ENCODE measurements around the gene EXOSC9. TPM values are rescaled to one million over a fixed set of nuclear protein-coding genes. Genes with fewer than 3 reads are reported as not detected.

The EXOSC9 gene
- total and polyA plus RNA-seq, 2 of the 8 experiments (the other 6 are each of a cell fraction or from before 2014, with no cell fraction given) = 33.2 to 54.9 TPM

DNA sequence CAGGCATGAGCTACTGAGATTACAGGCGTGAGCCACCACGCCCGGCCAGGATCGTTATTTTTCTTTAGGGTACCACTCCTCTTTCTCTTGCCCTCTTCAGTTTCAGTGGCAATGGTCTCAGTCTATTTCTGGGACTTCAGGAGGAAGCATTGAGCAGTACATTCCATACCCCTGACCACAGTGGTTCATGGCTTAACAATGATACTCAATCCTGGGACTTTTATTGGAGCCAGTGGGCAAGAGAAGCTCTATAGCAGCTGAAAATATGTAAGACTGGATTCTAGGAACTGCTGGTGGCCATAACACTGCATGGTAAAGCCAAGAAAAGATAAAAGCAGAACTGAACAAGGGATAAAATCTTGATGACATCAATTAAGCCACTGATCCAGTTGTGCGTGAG, 28.4 kb downstream of the EXOSC9 start:
- Histone ChIP-seq H3K23ac (ENCODE audit: insufficient read length) (no peak overlapping the region), H3K56ac (replicated peaks; ENCODE audit: insufficient read length, low read depth, low read length) (no peak overlapping the region), H3K36me3 (ENCODE audit: control insufficient read depth in 2 of 4, insufficient read depth in 4 of 4, low read length in 3 of 4) (peaks cover 0 to 5% (median 2%) of the 10 kb centered on the region in 4 experiments; a peak in 2 of 8 replicates), H3K23me2 (ENCODE audit: low read depth, low read length) (no peaks in the 10 kb centered on the region), H3K9ac (replicated peaks in 1 of 4; ENCODE audit: extremely low read depth in 1 of 4, low read depth in 3 of 4, low read length in 3 of 4) (no peak overlapping the region), H3K9me3 (ENCODE audit: insufficient read depth in 2 of 2, low read depth in 1 of 2, low read length in 1 of 2) (no peaks in the 10 kb centered on the region), H3K4me3 (ENCODE audit: extremely low read depth in 1 of 4, insufficient read depth in 2 of 4, low read depth in 3 of 4, low read length in 4 of 4) (no peak overlapping the region), H2BK120ac (replicated peaks; ENCODE audit: low read depth, low read length) (no peak overlapping the region), H3K4me2 (ENCODE audit: insufficient read depth in 1 of 2, low read depth in 2 of 2, low read length in 2 of 2) (no peak overlapping the region), H3K4me1 (replicated peaks in 1 of 4; ENCODE audit: control insufficient read depth in 3 of 4, insufficient read depth in 4 of 4, low read length in 3 of 4) (no peaks in the 10 kb centered on the region), H3K27me3 (replicated peaks in 1 of 4; ENCODE audit: control insufficient read depth in 3 of 4, extremely low read depth in 1 of 4, insufficient read depth in 3 of 4, low read length in 3 of 4) (no peaks in the 10 kb centered on the region), H3K79me1 (ENCODE audit: low read depth, low read length) (no peaks in the 10 kb centered on the region), H4K8ac (ENCODE audit: extremely low read depth, insufficient read depth, low read length) (no peak overlapping the region), H3K18ac (ENCODE audit: extremely low read depth, low read length) (no peak overlapping the region), H4K5ac (ENCODE audit: insufficient read length, low read depth, low read length) (no peak overlapping the region), H2BK20ac (ENCODE audit: low read length) (no peak overlapping the region), H4K91ac (replicated peaks; ENCODE audit: insufficient read length, low read length) (no peak overlapping the region), H4K20me1 (replicated peaks in 1 of 2; ENCODE audit: control insufficient read depth in 1 of 2, insufficient read depth in 2 of 2, low read length in 2 of 2) (no peaks in the 10 kb centered on the region), H3K27ac (ENCODE audit: low read depth, low read length) (no peak overlapping the region), H2BK12ac (ENCODE audit: low read depth, low read length) (no peak overlapping the region), H2AK5ac (ENCODE audit: low read depth, low read length) (no peak overlapping the region), H3K4ac (replicated peaks; ENCODE audit: insufficient read length, low read depth, low read length) (no peak overlapping the region), H2AFZ (ENCODE audit: low read length) (no peak overlapping the region), H3K14ac (ENCODE audit: insufficient read length) (no peak overlapping the region), H3K79me2 (ENCODE audit: control insufficient read depth in 1 of 2, insufficient read depth in 2 of 2, low read length in 2 of 2) (no peaks in the 10 kb centered on the region), H2BK15ac (ENCODE audit: low read length) (no peak overlapping the region), H2BK5ac (ENCODE audit: low read depth, low read length) (no peak overlapping the region)
- ChIA-PET POLR2A (ENCODE audit: partially characterized antibody) (interaction anchor here (1.0 to 1.9 kb wide), 4 partner anchors 9 to 28 kb away, joined by 3 to 6 read pairs (median 4); partner anchors contain the start of gene EXOSC9), CTCF (ENCODE audit: partially characterized antibody) (no interaction called here)
- FAIRE-seq (no peak), DNase-seq (ENCODE audit: low read depth in 1 of 2, low spot score in 2 of 2) (no peak)
- 79% methylated on average over 5 of the region's 5 CpGs; no CpG with 5 or more reads in 1 of the 2 experiments for WGBS, 2 experiments (ENCODE audit: extremely low coverage in 1 of 2, insufficient coverage in 1 of 2, insufficient read length in 1 of 2, insufficient replicate concordance in 2 of 2, low coverage in 1 of 2, low lambda C conversion rate in 2 of 2, missing lambda C conversion rate in 1 of 2)
- TF ChIP-seq HDAC6 (IDR thresholded peaks at IDR 0.05; ENCODE audit: low read depth, low read length) = no peak
- TF ChIP-seq SP2 (IDR thresholded peaks at IDR 0.05; ENCODE audit: low read length) = no peak
- no peak for TF ChIP-seq KDM4A (IDR thresholded peaks at IDR 0.05; ENCODE audit: low read depth, low read length, severe bottlenecking)
- no peak for TF ChIP-seq KDM1A (IDR thresholded peaks at IDR 0.05; ENCODE audit: borderline replicate concordance, low read length)
- TF ChIP-seq CTCF (IDR thresholded peaks at IDR 0.05; ENCODE audit: control extremely low read depth in 1 of 3, insufficient read depth in 1 of 3, low read depth in 1 of 3, low read length in 3 of 3) = no peak
- no peak for TF ChIP-seq BACH1 (IDR thresholded peaks at IDR 0.05; ENCODE audit: low read length)
- TF ChIP-seq ASH2L (IDR thresholded peaks at IDR 0.05; ENCODE audit: low read length) = no peak
- TF ChIP-seq PHF8 (conservative IDR thresholded peaks at IDR 0.05; ENCODE audit: low read depth, low read length) = no peak
- no peak for TF ChIP-seq CBX8 (IDR thresholded peaks at IDR 0.05; ENCODE audit: borderline replicate concordance, low read depth, low read length)
- TF ChIP-seq SRF (IDR thresholded peaks at IDR 0.05; ENCODE audit: low read depth, low read length) = no peak
- TF ChIP-seq, protein P1, sequence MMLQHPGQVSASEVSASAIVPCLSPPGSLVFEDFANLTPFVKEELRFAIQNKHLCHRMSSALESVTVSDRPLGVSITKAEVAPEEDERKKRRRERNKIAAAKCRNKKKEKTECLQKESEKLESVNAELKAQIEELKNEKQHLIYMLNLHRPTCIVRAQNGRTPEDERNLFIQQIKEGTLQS (IDR thresholded peaks at IDR 0.05; ENCODE audit: insufficient read depth, low read depth, low read length) = no peak
- TF ChIP-seq CBX5 (IDR thresholded peaks at IDR 0.05; ENCODE audit: low read depth, low read length) = no peak

All from H1 (cell line).